GM12892 (cell line): Measurements from ENCODE around the gene ATP5F1B.

ENCODE experiments used
- POLR2A ChIP-seq: IDR thresholded peaks from 2 replicates; pipeline ENCODE4 v1.6.1; 2011; ENCODE audit warnings: low read depth, low read length, control low read depth
- TAF1 ChIP-seq: IDR thresholded peaks from 2 replicates; pipeline ENCODE4 v1.6.1; 2011; ENCODE audit warnings: low read depth, mild to moderate bottlenecking, control low read depth, low read length, borderline replicate concordance

GRCh38 chr12:56631790-56632700 lies 13.7 kb downstream of the ATP5F1B start:
- TF ChIP-seq POLR2A, result no peak
- no peak for TF ChIP-seq TAF1
